NCI-H1436 treated with DMSO at 0.1 percent for 48 hours (cell line): ENCODE results near the gene EFCAB7.

ENCODE experiments used
- DNase-seq: peaks from one replicate; lab custom pipeline; 2025; lab: John Stamatoyannopoulos, UW

The EFCAB7 gene

DNA sequence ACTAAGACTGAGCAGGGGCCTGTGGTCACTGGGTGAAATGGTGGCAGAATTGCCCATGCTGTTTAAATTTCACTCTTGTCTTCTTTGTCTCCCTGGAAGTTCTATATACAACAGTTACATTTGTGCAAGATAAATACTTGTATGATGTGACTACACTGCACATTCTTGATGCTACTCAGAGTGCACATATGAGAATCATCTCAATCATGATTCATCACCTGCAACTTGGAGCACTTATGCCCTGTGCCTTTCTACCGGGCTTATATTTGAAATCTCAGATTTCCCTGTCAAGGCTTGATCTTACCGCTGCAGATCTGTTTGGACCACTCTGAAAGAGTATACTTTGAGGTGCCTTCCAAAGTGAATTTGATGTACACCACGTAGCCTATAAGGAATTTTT is 80.5 kb downstream of the EFCAB7 start:
- no peak for DNase-seq

DNA sequence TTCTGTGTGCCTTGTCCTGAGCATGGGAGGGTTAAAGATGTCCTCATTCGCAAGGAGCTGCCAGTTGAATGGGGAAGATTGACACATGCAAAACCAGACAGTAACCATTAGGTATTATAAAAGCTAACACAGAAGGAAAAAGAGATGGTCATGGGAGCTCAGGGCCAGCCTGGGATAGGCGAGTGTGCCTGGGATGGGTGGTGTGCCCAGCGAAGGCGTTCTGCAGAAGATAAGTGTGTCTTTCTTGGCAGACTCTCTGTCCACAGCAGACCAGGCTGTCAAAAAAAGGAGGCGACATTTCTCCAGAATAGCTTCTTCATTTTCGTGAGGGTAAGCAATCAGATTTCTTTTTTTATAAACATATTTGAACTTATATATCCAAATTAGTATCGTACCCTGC is 84.0 kb downstream of the EFCAB7 start:
- DNase-seq, result no peak

- no peak for DNase-seq
These were observed 87.9 kb downstream of the EFCAB7 start for GRCh38 chr1:63611231-63611630.

GRCh38 chr1:63612564-63612963 is 89.2 kb downstream of the EFCAB7 start:
- DNase-seq, result no peak

DNA sequence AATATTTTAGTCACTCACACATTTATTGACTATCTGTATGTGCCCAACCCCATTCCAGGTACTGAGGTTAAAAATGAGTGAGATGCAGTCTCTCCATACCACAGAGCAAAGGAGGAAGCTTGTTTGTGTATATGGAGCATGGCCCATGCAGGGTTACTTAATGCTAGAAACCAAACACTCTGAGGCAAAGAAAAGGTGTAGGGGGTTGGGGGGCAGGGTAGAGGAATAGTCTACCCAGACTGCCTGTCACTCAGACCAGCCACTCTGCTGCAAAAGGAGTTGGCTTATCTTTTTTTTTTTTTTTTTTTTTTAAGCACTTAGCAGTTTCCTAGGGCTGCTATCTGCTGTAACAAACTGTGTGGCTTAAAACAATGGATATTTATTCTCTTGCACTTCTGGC is 89.6 kb downstream of the EFCAB7 start:
- DNase-seq, result no peak

DNA sequence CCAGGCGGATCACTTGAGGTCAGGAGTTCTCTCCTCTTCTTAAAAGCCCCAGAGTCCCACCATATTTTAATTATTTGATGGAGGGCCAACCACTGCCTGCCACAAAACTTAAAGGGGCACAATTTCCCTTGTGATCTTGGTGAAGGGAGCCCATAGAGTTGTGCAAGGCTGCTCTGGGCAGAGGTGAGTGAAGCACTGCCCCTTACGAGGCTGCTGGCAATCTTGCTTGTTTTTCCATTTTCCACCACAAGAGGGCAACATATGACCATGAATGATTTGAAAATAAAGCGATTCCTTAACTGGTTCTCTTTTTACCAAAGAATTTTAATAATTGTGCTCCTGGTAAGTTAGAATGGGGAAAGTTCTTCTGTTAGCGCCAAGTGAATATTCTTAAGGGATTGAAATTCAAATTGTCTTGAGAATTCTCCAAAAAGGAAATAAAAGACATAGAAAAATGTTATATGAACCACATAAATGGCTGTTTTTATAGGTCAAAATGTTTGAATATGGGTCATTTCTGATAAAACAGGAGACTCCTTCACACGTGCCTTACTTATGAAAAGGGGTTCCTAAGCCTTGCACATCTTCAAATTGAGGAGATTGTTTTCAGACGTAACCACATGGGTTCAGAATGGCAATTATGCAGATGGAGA is 92.6 kb downstream of the EFCAB7 start:
- DNase-seq, result no peak

GRCh38 chr1:63617450-63617849 is 94.1 kb downstream of the EFCAB7 start:
- no peak for DNase-seq

DNA sequence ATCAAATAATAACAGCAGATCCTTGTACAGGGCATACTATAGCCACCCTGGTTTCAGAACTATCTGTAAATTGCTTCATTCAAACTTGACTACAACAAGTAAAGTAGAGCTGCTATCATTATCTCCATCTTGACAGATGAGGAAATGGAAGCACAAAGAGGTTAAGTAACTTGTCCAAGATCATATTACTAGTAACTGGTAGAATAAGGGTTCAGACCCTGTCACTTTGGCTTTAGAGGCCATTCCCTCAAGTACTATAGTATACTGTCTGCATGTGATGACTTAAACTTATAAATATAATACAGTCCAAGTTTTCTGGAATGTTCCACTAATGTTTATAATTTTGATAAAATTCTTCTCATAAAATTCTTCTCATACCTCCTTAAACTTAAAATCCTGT is 94.7 kb downstream of the EFCAB7 start:
- DNase-seq, result no peak

- no peak for DNase-seq
These were observed 96.2 kb downstream of the EFCAB7 start for GRCh38 chr1:63619558-63619957.

DNA sequence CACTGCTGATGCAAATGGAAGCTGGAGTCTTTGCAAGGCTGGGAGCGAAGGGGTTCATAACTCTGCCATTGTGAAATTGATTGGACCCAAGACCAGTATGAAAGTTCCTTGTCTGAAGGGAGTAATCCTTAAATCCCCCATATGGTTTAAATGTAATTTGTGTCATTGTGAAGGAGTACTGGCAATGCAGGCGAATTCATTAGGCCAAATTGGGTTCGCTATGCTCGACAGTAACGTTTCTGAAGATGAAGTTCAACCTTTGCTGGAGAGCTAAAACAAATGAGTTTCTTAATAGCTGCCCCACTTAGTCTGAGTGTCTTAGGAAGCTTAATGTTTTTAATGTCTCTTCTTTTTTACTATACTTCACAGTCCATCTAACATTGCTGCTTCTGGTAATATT is 97.3 kb downstream of the EFCAB7 start:
- DNase-seq, result no peak

DNA sequence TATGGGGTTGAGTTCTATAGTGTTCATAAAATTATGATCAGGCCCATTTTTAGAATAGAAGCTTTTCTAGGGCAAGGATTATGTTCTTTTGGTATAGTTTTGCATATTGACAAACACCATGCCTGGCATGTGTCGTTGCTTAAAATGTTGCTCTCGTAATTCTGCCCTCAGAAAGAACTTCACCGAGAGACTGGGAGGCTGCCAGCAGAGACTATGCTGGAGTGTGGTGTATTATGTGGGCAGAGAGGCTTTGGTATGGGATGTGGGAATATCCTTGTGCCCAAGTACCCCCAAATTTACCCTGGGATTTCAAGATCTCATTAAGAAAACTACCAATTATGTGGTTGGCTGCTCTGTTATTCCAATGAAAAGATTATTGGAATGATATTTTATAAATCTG is 97.8 kb downstream of the EFCAB7 start:
- DNase-seq, result no peak

DNA sequence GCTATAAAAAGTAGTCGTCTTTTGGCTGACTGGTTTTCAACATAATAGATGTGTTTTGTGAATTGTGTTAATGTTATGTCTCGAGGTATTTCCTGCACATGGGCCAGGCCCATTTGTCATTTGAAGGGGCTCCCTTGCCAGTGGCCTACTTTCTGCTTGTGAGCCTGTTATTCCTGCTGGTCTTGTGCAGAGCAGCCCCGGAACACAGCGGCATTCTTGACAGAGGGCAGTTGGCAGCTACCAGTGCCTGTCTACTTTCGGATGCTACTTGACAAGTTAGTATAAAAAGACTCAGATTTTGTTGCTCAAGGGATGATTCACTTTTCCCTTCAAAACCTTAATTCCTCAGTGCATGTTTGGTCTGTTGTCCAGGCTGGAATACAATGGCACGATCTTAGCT is 98.4 kb downstream of the EFCAB7 start:
- no peak for DNase-seq
